Measurements from ENCODE around the gene EXTL1.

The EXTL1 gene

GRCh38 chr1:26075421-26076144 lies 54.0 kb downstream of the EXTL1 start:
- DNase-seq: no peak

GRCh38 chr1:26077524-26077923 lies 55.9 kb downstream of the EXTL1 start:
- no peak for DNase-seq

DNA sequence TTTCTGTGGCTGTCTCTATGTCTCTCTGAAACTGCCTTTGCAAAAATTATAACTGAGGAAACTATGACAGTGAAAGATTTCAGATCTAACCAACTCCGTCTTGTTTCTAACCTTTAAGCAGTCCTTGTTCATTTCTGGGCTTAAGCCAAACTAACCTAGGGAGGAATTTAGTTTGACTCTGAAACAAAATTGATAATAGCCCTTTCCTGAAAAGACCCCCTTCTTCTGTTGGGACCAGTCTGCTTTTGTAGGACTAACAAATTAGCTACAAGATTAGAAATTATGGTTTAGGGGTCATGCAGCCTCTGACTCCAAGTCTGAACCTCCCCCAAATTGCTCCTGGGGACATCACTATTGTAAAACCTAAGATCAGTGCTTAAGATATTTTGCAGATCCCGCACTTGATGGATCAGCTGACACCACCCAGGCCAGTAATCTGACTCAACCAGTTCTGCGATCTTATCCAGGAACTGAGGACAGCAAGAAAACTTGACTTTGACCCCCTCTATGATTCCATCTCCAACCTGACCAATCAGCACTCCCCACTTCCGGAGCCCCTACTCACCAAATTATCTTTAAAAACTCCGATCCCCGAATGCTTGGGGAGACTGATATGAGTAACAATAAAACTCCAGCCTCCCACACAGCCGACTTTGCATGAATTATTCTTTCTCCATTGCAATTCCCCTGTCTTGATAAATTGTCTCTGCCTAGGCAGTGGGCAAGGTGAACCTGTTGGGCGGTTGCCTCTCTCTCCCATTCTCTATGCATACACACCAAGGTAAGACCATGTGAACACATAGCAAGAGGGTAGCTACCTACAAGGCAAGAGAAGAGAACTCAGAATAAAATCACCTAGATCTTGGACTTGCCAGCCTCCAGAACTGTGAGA lies 57.0 kb downstream of the EXTL1 start:
- DNase-seq: no peak

GRCh38 chr1:26079178-26079563 lies 57.6 kb downstream of the EXTL1 start:
- DNase-seq: no peak

DNA sequence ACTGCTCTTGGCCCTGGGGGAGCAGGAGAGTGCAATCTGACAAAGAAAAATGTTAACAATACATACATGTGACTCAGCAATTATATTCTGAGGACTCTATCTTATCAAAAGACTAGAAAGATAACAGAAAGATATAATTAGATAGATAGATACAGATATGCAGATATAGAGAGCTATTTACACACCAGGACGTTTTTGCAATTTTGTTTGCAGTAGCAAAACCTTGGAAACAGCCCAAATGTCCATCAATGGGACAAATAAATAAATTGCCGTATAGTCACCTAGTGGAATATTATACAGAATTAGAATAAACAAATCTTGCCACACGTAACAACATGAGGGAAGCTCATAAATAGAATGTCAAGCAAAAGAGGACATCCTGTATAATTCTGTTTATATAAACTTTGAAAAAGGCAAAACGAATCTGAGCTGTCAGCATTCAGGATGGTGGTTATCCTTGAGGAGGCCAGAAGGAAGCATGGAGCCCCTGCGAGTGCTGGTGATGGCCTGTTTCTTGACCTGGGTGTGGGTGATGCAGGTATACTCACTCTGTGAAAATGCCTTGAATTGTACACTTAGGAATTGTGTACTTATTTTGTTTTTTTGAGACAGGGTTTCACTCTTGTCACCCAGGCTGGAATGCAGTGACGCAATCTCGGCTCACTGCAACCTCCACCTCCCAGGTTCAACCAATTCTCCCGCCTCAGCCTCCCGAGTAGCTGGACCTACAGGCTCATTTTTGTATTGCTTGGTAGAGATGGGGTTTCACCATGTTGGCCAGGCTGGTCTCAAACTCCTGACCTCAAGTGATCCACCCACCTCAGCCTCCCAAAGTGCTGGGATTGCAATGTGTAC lies 58.6 kb downstream of the EXTL1 start:
- DNase-seq: no peak

GRCh38 chr1:26081267-26082019 lies 59.9 kb downstream of the EXTL1 start:
- DNase-seq: no peak

GRCh38 chr1:26082020-26082350 lies 60.4 kb downstream of the EXTL1 start:
- DNase-seq: no peak

DNA sequence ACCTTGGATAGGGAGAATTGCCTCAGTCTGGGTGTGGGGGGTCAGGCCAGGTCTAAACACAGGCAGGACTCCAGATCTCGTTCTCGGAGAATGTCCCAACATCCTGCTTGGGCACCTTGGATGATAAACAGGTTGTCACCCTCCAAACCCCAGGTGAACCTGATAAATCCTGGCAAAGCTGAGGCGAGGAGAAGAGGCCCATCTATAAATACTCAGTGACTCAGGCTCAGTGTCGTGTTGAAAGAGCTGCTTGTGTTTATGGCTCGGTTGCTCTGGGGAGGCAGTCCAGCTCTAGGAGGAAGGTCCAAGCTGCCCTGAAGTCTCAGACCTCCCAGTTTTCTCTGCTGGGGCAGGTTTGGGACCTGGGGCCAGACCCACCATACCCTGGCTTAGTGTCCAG lies 61.6 kb downstream of the EXTL1 start:
- no peak for DNase-seq

DNA sequence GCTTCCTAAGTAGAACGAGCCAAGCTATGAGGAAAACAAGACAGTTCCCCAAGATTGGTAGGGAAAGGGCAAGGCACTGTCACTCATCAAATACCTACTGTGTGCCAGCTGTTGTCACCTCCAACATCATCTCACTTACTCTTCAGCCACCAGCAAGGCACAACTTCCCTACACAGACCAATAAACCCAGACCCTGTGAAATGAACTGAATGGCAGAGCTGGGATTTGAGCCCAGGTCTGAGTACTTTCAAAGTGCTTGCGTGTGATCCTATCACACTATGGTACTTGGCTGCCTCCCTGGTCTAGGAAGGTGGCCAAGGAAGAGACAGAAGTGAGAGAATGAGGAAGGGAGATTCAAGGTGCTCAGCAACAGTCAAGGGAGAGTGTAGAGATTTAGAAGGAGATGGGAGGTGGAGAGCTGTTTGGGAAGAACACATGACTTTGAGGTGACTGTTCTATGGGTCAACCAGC lies 62.6 kb downstream of the EXTL1 start:
- DNase-seq: no peak

GRCh38 chr1:26084844-26085243 lies 63.3 kb downstream of the EXTL1 start:
- DNase-seq: no peak
